Neuronal stem cell (in vitro differentiated cells): ENCODE measurements around the gene CLPSL2. TPM values are rescaled to one million over a fixed set of nuclear protein-coding genes. Genes with fewer than 3 reads are reported as not detected.

Experiments used
- DNase-seq: peaks from one replicate; pipeline ENCODE4 v3.0.0-alpha.2; 2013; ENCODE audit warnings: low spot score
- H2AFZ ChIP-seq: one replicate; pipeline ENCODE4 v1.6.1; 2013; ENCODE audit warnings: mild to moderate bottlenecking, low read length, inconsistent platforms
- H2AK5ac ChIP-seq: 2 replicates; pipeline ENCODE4 v1.6.1; 2013; ENCODE audit warnings: low read depth, mild to moderate bottlenecking, inconsistent platforms, low read length, moderate library complexity, mixed read lengths
- H2BK120ac ChIP-seq: 2 replicates; pipeline ENCODE4 v1.6.1; 2013; ENCODE audit warnings: low read depth, mild to moderate bottlenecking, inconsistent platforms, low read length, moderate library complexity, mixed read lengths
- H2BK12ac ChIP-seq: one replicate; pipeline ENCODE4 v1.6.1; 2013; ENCODE audit warnings: low read length, inconsistent platforms
- H2BK15ac ChIP-seq: 2 replicates; pipeline ENCODE4 v1.6.1; 2013; ENCODE audit warnings: mild to moderate bottlenecking, low read length, inconsistent platforms, mixed read lengths
- H2BK5ac ChIP-seq: one replicate; pipeline ENCODE4 v1.6.1; 2013; ENCODE audit warnings: inconsistent platforms, mild to moderate bottlenecking, low read length, moderate library complexity
- H3K14ac ChIP-seq: one replicate; pipeline ENCODE4 v1.6.1; 2013; ENCODE audit warnings: low read length, inconsistent platforms
- H3K18ac ChIP-seq: 2 replicates; pipeline ENCODE4 v1.6.1; 2013; ENCODE audit warnings: low read length, inconsistent platforms
- H3K23ac ChIP-seq: 2 replicates; pipeline ENCODE4 v1.6.1; 2013; ENCODE audit warnings: low read depth, mild to moderate bottlenecking, mixed read lengths, low read length, inconsistent platforms; ENCODE audit not compliant: poor library complexity
- H3K27ac ChIP-seq: replicated peaks from 3 replicates; pipeline ENCODE4 v1.5.1; 2013; ENCODE audit warnings: low read length, inconsistent platforms
- H3K27me3 ChIP-seq, 3 experiments: 2 replicates each; pipeline ENCODE4 v1.6.1; 2013; ENCODE audit warnings: low read length in 3 of 3, mild to moderate bottlenecking in 2 of 3, inconsistent platforms in 1 of 3, low read depth in 1 of 3, mixed read lengths in 1 of 3, moderate library complexity in 1 of 3; ENCODE audit not compliant: control insufficient read depth in 3 of 3, insufficient read depth in 3 of 3
- H3K36me3 ChIP-seq, 2 donors: replicated peaks in 1 of 2; 2 replicates each; pipeline ENCODE4 v1.6.1; 2013; ENCODE audit warnings: low read length in 2 of 2; ENCODE audit not compliant: control insufficient read depth in 2 of 2, insufficient read depth in 2 of 2
- H3K4ac ChIP-seq: 2 replicates; pipeline ENCODE4 v1.6.1; 2013; ENCODE audit warnings: inconsistent platforms, mild to moderate bottlenecking, low read length, moderate library complexity
- H3K4me1 ChIP-seq, 2 donors: 1 replicate in 1 of 2; 2 replicates in 1 of 2; pipeline ENCODE4 v1.6.1; 2013; ENCODE audit warnings: low read length in 2 of 2, low read depth in 1 of 2; ENCODE audit not compliant: control insufficient read depth in 2 of 2, insufficient read depth in 1 of 2
- H3K4me2 ChIP-seq: one replicate; pipeline ENCODE4 v1.6.1; 2013; ENCODE audit warnings: mild to moderate bottlenecking, low read length, inconsistent platforms; ENCODE audit not compliant: insufficient read depth, poor library complexity, severe bottlenecking
- H3K4me3 ChIP-seq, 2 donors: 2 replicates each; pipeline ENCODE4 v1.5.1; 2013; ENCODE audit warnings: low read length in 2 of 2, mild to moderate bottlenecking in 2 of 2, inconsistent platforms in 1 of 2, moderate library complexity in 1 of 2
- H3K79me1 ChIP-seq: one replicate; pipeline ENCODE4 v1.6.1; 2013; ENCODE audit warnings: low read depth, mild to moderate bottlenecking, inconsistent platforms, low read length, moderate library complexity
- H3K9ac ChIP-seq: one replicate; pipeline ENCODE4 v1.6.1; 2013; ENCODE audit warnings: mild to moderate bottlenecking, low read depth, low read length, inconsistent platforms; ENCODE audit not compliant: poor library complexity
- H3K9me3 ChIP-seq, 2 donors: replicated peaks in 1 of 2; 2 replicates each; pipeline versions ENCODE3 to v1.6.1; 2013; ENCODE audit warnings: low read length in 2 of 2, mild to moderate bottlenecking in 2 of 2, inconsistent platforms in 1 of 2, low read depth in 1 of 2, mixed read lengths in 1 of 2, moderate library complexity in 1 of 2; ENCODE audit not compliant: control insufficient read depth in 2 of 2, insufficient read depth in 1 of 2
- H4K8ac ChIP-seq: one replicate; pipeline ENCODE4 v1.6.1; 2013; ENCODE audit warnings: low read depth, mild to moderate bottlenecking, inconsistent platforms, low read length, moderate library complexity
- H4K91ac ChIP-seq: one replicate; pipeline ENCODE4 v1.6.1; 2013; ENCODE audit warnings: low read length, low read depth, mild to moderate bottlenecking, inconsistent platforms; ENCODE audit not compliant: poor library complexity
- WGBS, 2 donors: extraction: QIAGEN DNeasy Blood & Tissue Kit; methylation state at CpG; one replicate each; pipeline ENCODE4 v1.1.7; 2013; ENCODE audit warnings: missing lambda C conversion rate in 2 of 2, mixed read lengths in 1 of 2; ENCODE audit not compliant: insufficient read length in 2 of 2, insufficient replicate concordance in 1 of 2; ENCODE audit errors: extremely low coverage in 2 of 2; 5-methylcytosine and 5-hydroxymethylcytosine counted together
- polyA plus RNA-seq, 2 experiments: library from polyadenylated mRNA; stranded (reverse); fragments of 200-250 nt; gene quantifications; one replicate each; pipeline ENCODE4 v1.2.3, GENCODE V29; 2013

CLPSL2 gene
- 4.3 TPM for polyA plus RNA-seq (2013, experiment 1 of 2)
- 5.3 TPM for polyA plus RNA-seq (2013, experiment 2 of 2)

GRCh38 chr6:35776364-35777215, at the start of gene CLPSL2:
CLPSL2 (plus strand) TSS chr6:35776598; CDS start chr6:35776619, 21 bp downstream.
- no peak within 1 kb of the TSS for H3K4ac ChIP-seq
- peak within 1 kb of the TSS; percentile 91 for H3K18ac ChIP-seq
- H3K4me2 ChIP-seq: peak within 1 kb of the TSS; percentile 70
- peak within 1 kb of the TSS; percentile 73 for H3K9ac ChIP-seq
- no peaks in the 10 kb centered on the region for H3K9me3 ChIP-seq
- H2BK5ac ChIP-seq: no peak within 1 kb of the TSS
- WGBS, 2 donors: no CpG with 5 or more reads among the region's 56 CpGs
- H3K4me1 ChIP-seq: peaks cover 2 to 4% of the 10 kb centered on the region in 2 donors
- peak within 1 kb of the TSS; percentile 49 for H2AK5ac ChIP-seq
- H3K36me3 ChIP-seq: no peaks in the 10 kb centered on the region
- DNase-seq: no peak
- H2BK12ac ChIP-seq: no peak within 1 kb of the TSS
- H4K8ac ChIP-seq: no peak within 1 kb of the TSS
- H2AFZ ChIP-seq: peak within 1 kb of the TSS; percentile 93
- no peak within 1 kb of the TSS for H3K14ac ChIP-seq
- H2BK15ac ChIP-seq: no peak within 1 kb of the TSS
- peaks cover 0 to 51% (median 0%) of the 10 kb centered on the region in 3 experiments for H3K27me3 ChIP-seq
- no peak within 1 kb of the TSS for H3K27ac ChIP-seq
- H3K4me3 ChIP-seq: peak within 1 kb of the TSS; percentile 45 to 78
- no peak within 1 kb of the TSS for H4K91ac ChIP-seq
- H3K23ac ChIP-seq: no peak within 1 kb of the TSS
- no peak within 1 kb of the TSS for H2BK120ac ChIP-seq
- no peaks in the 10 kb centered on the region for H3K79me1 ChIP-seq

- Histone ChIP-seq H2AFZ (peak overlapping the region; percentile 91), H3K4ac (peak overlapping the region; percentile 77), H3K9ac (peak overlapping the region; percentile 94), H2BK120ac (peak overlapping the region; percentile 95), H3K4me3 (peak overlapping the region; percentile 79 to 81), H2AK5ac (peak overlapping the region; percentile 93), H3K23ac (peak overlapping the region; percentile 89), H3K27me3 (peaks cover 0 to 5% (median 0%) of the 10 kb centered on the region in 3 experiments), H2BK5ac (peak overlapping the region; percentile 33), H3K36me3 (no peaks in the 10 kb centered on the region), H4K91ac (peak overlapping the region; percentile 87), H2BK12ac (peak overlapping the region; percentile 53), H3K4me2 (peak overlapping the region; percentile 96), H3K18ac (peak overlapping the region; percentile 99), H3K9me3 (no peaks in the 10 kb centered on the region), H3K79me1 (no peaks in the 10 kb centered on the region), H4K8ac (no peak overlapping the region), H3K14ac (peak overlapping the region; percentile 85), H2BK15ac (peak overlapping the region; percentile 86), H3K27ac (peak overlapping the region; percentile 54), H3K4me1 (peaks cover 35 to 43% of the 10 kb centered on the region in 2 donors)
- no CpG with 5 or more reads among the region's 29 CpGs for WGBS, 2 donors
- DNase-seq: no peak
Measured at GRCh38 chr6:35727231-35727934, 49.0 kb upstream of the CLPSL2 start.

- DNase-seq: no peak
- Histone ChIP-seq H2BK5ac (peak overlapping the region; percentile 33), H3K27ac (peak overlapping the region; percentile 54), H2BK12ac (peak overlapping the region; percentile 53), H3K18ac (peak overlapping the region; percentile 99), H2BK120ac (peak overlapping the region; percentile 95), H3K9me3 (no peaks in the 10 kb centered on the region), H4K8ac (no peak overlapping the region), H3K23ac (peak overlapping the region; percentile 89), H3K14ac (peak overlapping the region; percentile 85), H3K79me1 (no peaks in the 10 kb centered on the region), H3K4ac (peak overlapping the region; percentile 77), H3K27me3 (peaks cover 0 to 5% (median 0%) of the 10 kb centered on the region in 3 experiments), H3K36me3 (no peaks in the 10 kb centered on the region), H3K4me3 (peak overlapping the region; percentile 79 to 81), H2BK15ac (peak overlapping the region; percentile 86), H2AFZ (peak overlapping the region; percentile 91), H3K9ac (peak overlapping the region; percentile 94), H3K4me1 (peaks cover 40 to 45% of the 10 kb centered on the region in 2 donors), H2AK5ac (peak overlapping the region; percentile 93), H3K4me2 (peak overlapping the region; percentile 96), H4K91ac (peak overlapping the region; percentile 87)
- WGBS, 2 donors: no CpG with 5 or more reads among the region's 57 CpGs
Measured at GRCh38 chr6:35727935-35728682, 48.3 kb upstream of the CLPSL2 start.
